Measurements from ENCODE around the gene RGSL1. TPM values are rescaled to one million over a fixed set of nuclear protein-coding genes. Genes with fewer than 3 reads are reported as not detected.

Gene RGSL1
- total RNA-seq, 2 donors from 2014 or later, result not detected

DNA sequence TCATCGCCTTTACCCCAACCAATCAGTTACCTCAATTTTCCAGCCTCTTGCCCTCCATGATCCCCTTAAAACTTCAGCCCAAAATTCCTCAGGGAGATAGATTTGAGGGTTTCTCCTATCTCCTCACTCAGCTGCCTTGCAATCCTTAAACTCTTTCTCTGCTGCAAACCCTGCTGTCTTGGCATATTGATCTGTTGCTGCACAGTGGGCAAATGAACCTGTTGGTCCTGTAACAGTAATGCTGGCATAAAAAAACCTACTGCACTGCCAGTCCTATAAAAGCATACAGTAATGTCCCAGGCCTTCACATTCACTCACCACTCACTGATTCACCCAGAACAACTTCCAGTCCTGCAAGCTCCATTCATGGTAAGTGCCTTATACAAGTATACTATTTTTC is 44.4 kb upstream of the RGSL1 start:
- 83 to 86% methylated on average over 1 of the region's 1 CpG for WGBS, 2 experiments (ENCODE audit: insufficient coverage in 1 of 2, insufficient read length in 1 of 2)
- no peak overlapping the region for H3K4me3 Mint-ChIP-seq

DNA sequence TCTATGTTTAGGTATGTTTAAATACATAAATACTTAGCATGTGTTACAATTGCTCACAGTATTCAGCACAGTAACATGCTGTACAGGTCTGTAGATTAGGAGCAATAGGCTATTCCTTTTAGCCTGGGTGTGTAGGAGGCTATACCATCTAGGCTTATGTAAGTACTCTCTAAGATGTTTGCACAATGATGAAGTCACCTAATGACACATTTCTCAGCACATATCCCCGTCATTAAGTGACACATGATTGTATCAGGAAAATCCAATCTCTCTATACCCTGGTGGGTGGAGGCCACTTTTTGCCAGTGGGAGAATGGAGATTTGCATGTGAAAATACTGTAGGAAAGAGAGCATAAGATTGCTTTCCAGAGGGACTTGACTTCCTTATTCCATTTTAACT is 43.9 kb upstream of the RGSL1 start:
- 100% methylated on average over 1 of the region's 1 CpG; no CpG with 5 or more reads in 1 of the 2 experiments for WGBS, 2 experiments (ENCODE audit: insufficient coverage in 1 of 2, insufficient read length in 1 of 2)
- TF ChIP-seq, protein P1, sequence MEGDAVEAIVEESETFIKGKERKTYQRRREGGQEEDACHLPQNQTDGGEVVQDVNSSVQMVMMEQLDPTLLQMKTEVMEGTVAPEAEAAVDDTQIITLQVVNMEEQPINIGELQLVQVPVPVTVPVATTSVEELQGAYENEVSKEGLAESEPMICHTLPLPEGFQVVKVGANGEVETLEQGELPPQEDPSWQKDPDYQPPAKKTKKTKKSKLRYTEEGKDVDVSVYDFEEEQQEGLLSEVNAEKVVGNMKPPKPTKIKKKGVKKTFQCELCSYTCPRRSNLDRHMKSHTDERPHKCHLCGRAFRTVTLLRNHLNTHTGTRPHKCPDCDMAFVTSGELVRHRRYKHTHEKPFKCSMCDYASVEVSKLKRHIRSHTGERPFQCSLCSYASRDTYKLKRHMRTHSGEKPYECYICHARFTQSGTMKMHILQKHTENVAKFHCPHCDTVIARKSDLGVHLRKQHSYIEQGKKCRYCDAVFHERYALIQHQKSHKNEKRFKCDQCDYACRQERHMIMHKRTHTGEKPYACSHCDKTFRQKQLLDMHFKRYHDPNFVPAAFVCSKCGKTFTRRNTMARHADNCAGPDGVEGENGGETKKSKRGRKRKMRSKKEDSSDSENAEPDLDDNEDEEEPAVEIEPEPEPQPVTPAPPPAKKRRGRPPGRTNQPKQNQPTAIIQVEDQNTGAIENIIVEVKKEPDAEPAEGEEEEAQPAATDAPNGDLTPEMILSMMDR (conservative IDR thresholded peaks at IDR 0.05), result no peak

More for the DNA sequence above, 44.4 kb upstream of the RGSL1 start:
- Histone ChIP-seq H3K27ac (ENCODE audit: low read depth, low read length) (no peak overlapping the region), H3K4me3 (ENCODE audit: low read length) (no peak overlapping the region), H3K27me3 (ENCODE audit: control insufficient read depth, insufficient read depth, low read length, poor library complexity, severe bottlenecking) (no peaks in the 10 kb centered on the region), H3K9me3 (ENCODE audit: control insufficient read depth, low read length) (peaks cover 6% of the 10 kb centered on the region), H3K36me3 (ENCODE audit: control insufficient read depth, insufficient read depth, low read length) (no peaks in the 10 kb centered on the region), H3K4me1 (ENCODE audit: control insufficient read depth, insufficient read depth, low read length) (no peaks in the 10 kb centered on the region), H3K9ac (ENCODE audit: extremely low read depth, low read length, poor library complexity, severe bottlenecking) (no peak overlapping the region)
- Mint-ChIP-seq H3K27me3 (ENCODE audit: insufficient read depth) (no peaks in the 10 kb centered on the region), H3K9me3 (peaks cover 8% of the 10 kb centered on the region), H3K4me1 (peaks cover 6% of the 10 kb centered on the region), H3K36me3 (ENCODE audit: low read depth) (no peaks in the 10 kb centered on the region), H3K27ac (no peak overlapping the region)
- TF ChIP-seq, protein P1 (conservative IDR thresholded peaks at IDR 0.05), result no peak
- no peak for DNase-seq

DNA sequence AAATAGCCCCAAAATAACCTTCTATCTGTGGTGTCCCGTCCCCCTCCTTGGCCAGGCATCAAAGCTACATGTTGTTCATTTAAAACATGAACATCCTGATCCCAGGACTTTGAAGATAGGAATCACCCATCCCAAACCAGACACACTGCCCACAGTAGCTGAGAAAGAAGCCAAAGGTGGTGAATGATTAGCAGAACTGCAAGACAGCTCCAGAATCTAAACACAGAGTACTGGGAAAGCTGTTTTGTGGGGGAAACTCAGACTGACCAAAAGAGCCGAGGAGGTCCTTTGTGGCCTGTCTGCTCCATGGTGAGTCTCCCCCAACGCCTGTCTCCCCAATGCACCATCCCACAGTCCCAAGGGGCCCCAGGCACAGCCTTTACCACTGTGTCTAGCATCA is 42.2 kb upstream of the RGSL1 start:
- H3K4me3 Mint-ChIP-seq, result no peak overlapping the region
- peaks cover 6% of the 10 kb centered on the region for H3K9me3 ChIP-seq (ENCODE audit: control insufficient read depth, low read length)
- H3K27ac Mint-ChIP-seq, result no peak overlapping the region
- no peaks in the 10 kb centered on the region for H3K27me3 Mint-ChIP-seq (ENCODE audit: insufficient read depth)
- no peaks in the 10 kb centered on the region for H3K4me1 ChIP-seq (ENCODE audit: control insufficient read depth, insufficient read depth, low read length)
- no peak overlapping the region for H3K9ac ChIP-seq (ENCODE audit: extremely low read depth, low read length, poor library complexity, severe bottlenecking)
- 82 to 86% methylated on average over 1 to 3 of the region's 3 CpGs for WGBS, 2 experiments (ENCODE audit: insufficient coverage in 1 of 2, insufficient read length in 1 of 2)
- peaks cover 6% of the 10 kb centered on the region for H3K4me1 Mint-ChIP-seq
- H3K27me3 ChIP-seq (ENCODE audit: control insufficient read depth, insufficient read depth, low read length, poor library complexity, severe bottlenecking), result no peaks in the 10 kb centered on the region
- H3K27ac ChIP-seq (ENCODE audit: low read depth, low read length), result no peak overlapping the region
- H3K36me3 Mint-ChIP-seq (ENCODE audit: low read depth), result no peaks in the 10 kb centered on the region
- H3K4me3 ChIP-seq (ENCODE audit: low read length), result no peak overlapping the region
- TF ChIP-seq, protein P1 (conservative IDR thresholded peaks at IDR 0.05), result no peak
- DNase-seq, result no peak
- H3K36me3 ChIP-seq (ENCODE audit: control insufficient read depth, insufficient read depth, low read length), result no peaks in the 10 kb centered on the region
- peaks cover 8% of the 10 kb centered on the region for H3K9me3 Mint-ChIP-seq

More for the DNA sequence above, 43.9 kb upstream of the RGSL1 start:
- H3K27ac ChIP-seq (ENCODE audit: low read depth, low read length), result no peak overlapping the region
- H3K9me3 Mint-ChIP-seq, result peaks cover 8% of the 10 kb centered on the region
- H3K27ac Mint-ChIP-seq, result no peak overlapping the region
- no peak overlapping the region for H3K4me3 Mint-ChIP-seq
- no peaks in the 10 kb centered on the region for H3K36me3 Mint-ChIP-seq (ENCODE audit: low read depth)
- H3K27me3 ChIP-seq (ENCODE audit: control insufficient read depth, insufficient read depth, low read length, poor library complexity, severe bottlenecking), result no peaks in the 10 kb centered on the region
- no peaks in the 10 kb centered on the region for H3K36me3 ChIP-seq (ENCODE audit: control insufficient read depth, insufficient read depth, low read length)
- H3K27me3 Mint-ChIP-seq (ENCODE audit: insufficient read depth), result no peaks in the 10 kb centered on the region
- H3K4me1 ChIP-seq (ENCODE audit: control insufficient read depth, insufficient read depth, low read length), result no peaks in the 10 kb centered on the region
- H3K4me1 Mint-ChIP-seq, result peaks cover 6% of the 10 kb centered on the region
- no peak overlapping the region for H3K4me3 ChIP-seq (ENCODE audit: low read length)
- no peak for DNase-seq
- no peak overlapping the region for H3K9ac ChIP-seq (ENCODE audit: extremely low read depth, low read length, poor library complexity, severe bottlenecking)
- peaks cover 6% of the 10 kb centered on the region for H3K9me3 ChIP-seq (ENCODE audit: control insufficient read depth, low read length)
